ENCODE results near the gene STMP1.

GRCh38 chr7:135721198-135721820, 59.0 kb downstream of the STMP1 start:
- TF ChIP-seq CTCF (IDR thresholded peaks at IDR 0.05) (no peak), POLR2A (IDR thresholded peaks at IDR 0.05) (no peak)
